EH (cell line): ENCODE measurements around the gene FIGNL1.
A peak's percentile ranks its signal among the peaks of the same experiment; 100 is the strongest.
"Not testable (repeated sequence)": the region's sequence is repeated elsewhere in the genome, so short reads cannot be mapped to it uniquely, and the experiment has no call there.

ENCODE experiments used
- DNase-seq: peaks from one replicate; pipeline ENCODE4 v3.0.0-alpha.2; 2015; ENCODE audit warnings: low read depth

Gene FIGNL1

GRCh38 chr7:50471970-50472369, 21.8 kb upstream of the FIGNL1 start:
- no peak for DNase-seq

- DNase-seq = no peak
Observed at GRCh38 chr7:50470250-50471163, 20.4 kb upstream of the FIGNL1 start.

DNA sequence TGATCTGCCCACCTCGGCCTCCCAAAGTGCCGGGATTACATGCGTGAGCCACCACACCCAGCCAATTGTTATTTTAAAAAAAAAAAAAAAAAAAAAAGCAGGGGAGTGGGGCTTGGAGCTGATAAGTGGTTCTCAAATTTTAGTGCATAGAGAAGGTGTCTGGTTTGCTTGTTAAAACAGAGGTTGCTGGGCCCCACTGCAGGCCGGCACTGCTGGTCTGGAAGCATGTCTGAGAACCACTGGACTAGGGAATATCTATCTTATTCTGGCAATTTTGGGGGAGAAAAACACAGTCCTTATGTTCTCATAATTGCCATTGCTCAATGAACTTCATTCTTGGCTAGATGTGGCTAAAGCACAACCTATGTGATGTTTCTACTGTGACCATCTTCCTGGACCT, 19.0 kb upstream of the FIGNL1 start:
- DNase-seq = no peak

- peak; percentile 74 for DNase-seq
Observed at GRCh38 chr7:50467817-50468610, 17.9 kb upstream of the FIGNL1 start.

DNA sequence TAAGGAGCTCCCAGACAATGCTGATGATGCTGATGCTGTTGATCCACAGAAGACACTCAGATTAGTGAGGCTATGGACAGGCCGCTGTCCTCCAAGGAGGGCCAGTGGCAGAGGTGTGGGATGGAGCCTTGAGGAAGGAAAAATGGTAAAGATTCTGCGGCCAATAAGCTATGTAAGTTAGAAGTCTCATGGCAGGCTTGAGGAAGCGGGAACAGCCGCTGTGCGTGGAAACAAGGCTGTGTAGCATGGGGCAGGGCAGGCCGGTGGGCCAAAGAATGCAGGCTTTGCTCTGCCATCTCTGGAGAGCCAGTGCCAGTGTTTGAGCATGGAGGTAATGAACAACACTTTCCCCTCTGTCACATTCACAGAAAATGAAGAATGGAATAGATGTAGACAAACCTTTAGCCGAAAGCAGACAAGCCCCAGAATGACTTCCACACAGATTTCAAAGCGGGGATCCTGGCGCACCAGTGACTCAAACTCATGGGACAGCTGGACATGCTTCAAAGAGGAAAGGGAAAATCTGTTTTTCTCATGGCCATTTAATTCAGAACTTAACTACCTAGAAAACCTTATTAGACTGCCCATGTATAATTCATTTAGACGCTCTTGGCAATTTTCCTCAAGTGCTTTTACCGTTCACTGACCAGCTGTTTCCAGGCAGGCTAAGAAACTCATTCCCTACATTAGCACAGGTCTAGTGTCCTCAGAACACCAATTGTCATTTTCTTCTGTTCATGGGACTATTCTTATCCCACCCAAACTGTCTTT, 16.9 kb upstream of the FIGNL1 start:
- DNase-seq = no peak

DNA sequence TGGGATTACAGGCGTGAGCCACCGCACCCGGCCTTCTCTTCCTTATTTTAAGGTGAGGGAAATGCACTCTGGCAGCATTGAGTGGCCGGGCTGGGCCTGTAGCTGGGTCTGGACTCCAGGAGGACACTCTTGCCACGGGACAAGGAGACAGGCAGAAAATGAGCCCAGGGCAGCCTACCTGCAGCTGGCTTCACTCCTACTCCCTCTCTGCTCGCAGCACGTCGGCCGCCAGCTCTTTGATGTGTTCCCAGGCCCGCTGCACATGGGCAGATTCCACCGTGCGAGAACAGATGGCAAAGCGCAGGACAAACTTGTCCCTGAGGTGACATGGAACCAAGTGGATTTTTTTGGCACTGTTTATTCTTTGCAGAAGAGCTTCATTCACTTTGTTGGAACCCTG, 12.9 kb upstream of the FIGNL1 start:
- DNase-seq = no peak

GRCh38 chr7:50462361-50462760, 12.2 kb upstream of the FIGNL1 start:
- peak; percentile 4 for DNase-seq

- no peak for DNase-seq
Observed at GRCh38 chr7:50461695-50462094, 11.5 kb upstream of the FIGNL1 start.

DNA sequence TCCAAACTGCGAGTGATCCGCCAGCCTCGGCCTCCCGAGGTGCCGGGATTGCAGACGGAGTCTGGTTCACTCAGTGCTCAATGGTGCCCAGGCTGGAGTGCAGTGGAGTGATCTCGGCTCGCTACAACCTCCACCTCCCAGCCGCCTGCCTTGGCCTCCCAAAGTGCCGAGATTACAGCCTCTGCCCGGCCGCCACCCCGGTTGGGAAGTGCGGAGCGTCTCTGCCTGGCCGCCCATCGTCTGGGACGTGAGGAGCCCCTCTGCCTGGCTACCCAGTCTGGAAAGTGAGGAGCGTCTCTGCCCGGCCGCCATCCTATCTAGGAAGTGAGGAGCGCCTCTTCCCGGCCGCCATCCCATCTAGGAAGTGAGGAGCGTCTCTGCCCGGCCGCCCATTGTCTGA, 9.0 kb upstream of the FIGNL1 start:
- DNase-seq = not testable (repeated sequence)

DNA sequence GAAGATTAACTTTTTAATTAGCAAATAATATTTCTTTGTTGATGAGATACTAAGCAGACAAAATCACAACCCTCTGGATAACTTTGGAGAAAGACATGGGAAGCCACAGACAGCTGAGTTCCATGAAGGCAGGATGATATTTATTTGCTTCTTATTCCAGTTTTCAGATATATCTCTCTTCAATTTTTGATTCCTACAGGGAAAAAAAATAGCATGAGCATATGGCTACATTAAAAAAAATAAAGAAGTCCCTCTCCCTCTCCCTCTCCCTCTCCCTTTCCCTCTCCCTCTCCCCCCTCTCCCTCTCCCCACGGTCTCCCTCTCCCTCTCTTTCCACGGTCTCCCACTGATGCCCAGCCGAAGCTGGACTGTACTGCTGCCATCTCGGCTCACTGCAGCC, 8.5 kb upstream of the FIGNL1 start:
- DNase-seq = not testable (repeated sequence)

GRCh38 chr7:50456371-50457123, 6.4 kb upstream of the FIGNL1 start:
- DNase-seq = no peak

DNA sequence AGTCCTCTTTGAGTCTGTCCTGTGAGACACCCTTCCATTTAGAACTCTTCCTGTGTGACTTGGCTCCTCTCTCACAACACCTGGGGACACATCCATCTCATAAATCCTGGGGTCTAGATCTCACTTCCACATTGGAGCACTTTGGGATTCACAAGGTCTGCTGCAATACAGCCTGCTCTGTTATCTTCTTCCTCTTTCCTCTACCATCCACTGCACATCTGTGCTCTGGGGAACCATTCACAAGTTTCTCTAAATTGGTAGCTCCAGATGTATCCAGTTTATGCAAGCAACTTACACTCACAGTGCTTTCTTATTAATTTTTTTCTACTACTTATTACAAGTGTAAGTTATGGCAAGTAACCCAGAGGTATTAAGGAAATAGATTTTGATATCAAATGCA, 5.5 kb upstream of the FIGNL1 start:
- no peak for DNase-seq

DNA sequence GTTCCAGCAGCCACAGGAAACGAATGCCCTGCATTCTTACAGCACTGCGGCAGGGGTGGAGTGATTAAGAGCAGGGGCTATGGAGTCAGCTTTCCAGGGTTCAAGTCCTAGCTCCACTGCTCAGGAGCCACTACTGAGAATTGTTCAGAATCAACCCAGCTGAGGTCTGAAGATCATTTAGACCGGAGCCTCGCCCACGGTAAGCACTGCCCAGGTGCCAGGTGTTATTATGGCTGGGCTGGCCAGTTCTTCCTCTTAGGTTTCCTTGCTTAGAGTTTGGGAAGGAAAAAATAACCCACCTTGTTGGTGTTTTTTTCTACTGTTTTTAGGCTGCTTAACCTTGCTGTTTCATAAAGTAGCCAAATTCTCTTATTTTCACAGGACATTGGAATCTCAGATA, 4.8 kb upstream of the FIGNL1 start:
- no peak for DNase-seq

- peak; percentile 15 for DNase-seq
Observed at GRCh38 chr7:50450590-50451032, 461 bp upstream of the FIGNL1 start.

DNA sequence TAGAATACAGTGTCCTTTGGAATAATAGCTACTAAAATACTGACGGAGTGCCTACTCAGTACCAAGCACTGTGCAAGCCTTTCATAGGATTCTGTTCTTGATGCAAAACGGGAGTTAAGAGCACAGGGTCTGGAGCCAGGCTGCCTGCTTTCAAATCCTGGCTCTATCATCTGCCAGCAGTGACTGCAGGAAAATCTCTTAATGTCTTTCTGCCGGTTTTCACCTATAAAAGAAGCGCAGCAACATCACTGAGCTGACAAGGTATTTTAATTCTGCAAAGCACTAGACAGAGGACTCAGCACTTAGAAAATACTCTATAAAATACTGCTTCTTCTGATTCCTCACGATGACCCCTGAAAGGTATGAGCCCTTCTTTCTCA, 659 bp downstream of the FIGNL1 start:
- no peak for DNase-seq

- no peak for DNase-seq
Observed at GRCh38 chr7:50448823-50449222, 1.3 kb downstream of the FIGNL1 start.

- peak; percentile 41 for DNase-seq
Observed at GRCh38 chr7:50446542-50446960, 3.6 kb downstream of the FIGNL1 start.

- DNase-seq = peak; percentile 89
Observed at GRCh38 chr7:50436133-50436806, 13.9 kb downstream of the FIGNL1 start.

- DNase-seq = no peak
Observed at GRCh38 chr7:50431722-50432305, 18.3 kb downstream of the FIGNL1 start.

DNA sequence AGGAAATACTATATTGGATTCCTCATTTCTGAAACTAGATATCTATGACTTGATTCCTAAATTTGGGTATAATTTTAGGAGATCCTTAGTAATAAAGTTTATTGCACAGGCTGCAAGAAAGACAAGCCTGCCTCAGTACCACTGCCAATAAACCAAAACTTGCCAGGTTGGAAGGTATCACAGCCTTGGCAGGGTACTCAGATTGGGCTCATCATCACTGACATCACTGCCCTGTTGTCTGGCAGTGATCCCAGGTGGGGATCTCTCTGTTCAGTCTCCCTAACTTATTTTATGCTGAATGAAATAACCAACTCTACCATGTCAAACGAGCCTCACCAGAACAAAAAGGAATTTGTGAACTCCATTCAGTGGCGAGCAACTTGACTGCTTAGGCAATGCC, 18.8 kb downstream of the FIGNL1 start:
- no peak for DNase-seq

DNA sequence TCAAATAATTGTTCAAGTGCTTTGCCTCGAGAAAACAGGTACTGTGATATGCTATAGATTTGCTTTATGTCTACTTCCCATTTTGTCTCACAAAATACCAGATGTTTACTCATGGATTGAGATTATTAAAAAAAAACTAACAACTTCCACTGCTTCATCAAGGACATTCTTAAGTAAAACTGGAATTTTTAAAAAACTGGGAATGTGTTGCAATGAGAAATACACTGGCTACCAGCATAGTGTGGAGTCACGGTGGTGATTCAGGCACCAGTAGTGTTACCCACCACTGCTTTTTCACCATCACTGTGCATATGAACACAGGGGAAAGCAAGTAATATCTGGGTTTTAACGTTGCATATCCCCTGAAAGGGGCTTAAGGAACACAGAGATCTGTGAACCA, 21.2 kb downstream of the FIGNL1 start:
- DNase-seq = no peak
